AG09319 (cell line): ENCODE results near the gene PRICKLE2.

ENCODE experiments used
- DNase-seq: peaks from one replicate; pipeline ENCODE4 v3.0.0-alpha.2; 2010; ENCODE audit warnings: low read depth; ENCODE audit errors: extremely low read depth
- TF ChIP-seq, protein P1 (sequence below): IDR thresholded peaks from 2 replicates; pipeline ENCODE4 v1.5.1; 2011; ENCODE audit warnings: low read depth, mild to moderate bottlenecking, inconsistent platforms, low read length, moderate library complexity

The PRICKLE2 gene

DNA sequence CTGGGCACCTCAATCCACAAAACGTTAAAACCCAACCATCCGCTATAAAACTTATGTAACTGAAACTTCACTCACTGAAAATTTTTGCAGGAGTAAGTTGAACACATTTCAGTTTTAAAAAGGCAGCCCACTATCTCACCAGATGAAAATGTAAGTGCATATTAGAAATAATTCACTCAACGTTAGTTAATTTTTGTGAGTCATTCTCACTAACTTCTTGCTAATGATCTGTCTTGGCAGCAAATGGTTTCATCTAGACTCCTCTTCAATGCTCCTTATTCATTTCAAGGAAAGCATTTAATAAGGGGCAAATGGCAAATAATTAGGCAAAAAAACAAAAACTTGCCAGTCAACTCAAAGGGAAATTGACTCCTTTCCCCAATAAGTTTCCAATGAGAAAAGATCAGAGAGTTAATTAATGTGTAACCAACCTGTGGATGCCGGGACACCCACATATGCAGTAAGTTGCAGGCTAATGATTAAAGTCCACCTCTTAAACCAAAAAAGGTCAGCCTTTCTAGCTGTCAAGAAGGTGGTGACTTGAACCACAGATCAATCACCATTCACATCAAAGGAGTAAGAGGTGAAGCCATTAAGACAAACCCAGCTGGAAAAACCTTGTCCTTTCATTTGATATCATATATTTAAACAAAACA lies 22.9 kb upstream of the PRICKLE2 start:
- TF ChIP-seq, protein P1, sequence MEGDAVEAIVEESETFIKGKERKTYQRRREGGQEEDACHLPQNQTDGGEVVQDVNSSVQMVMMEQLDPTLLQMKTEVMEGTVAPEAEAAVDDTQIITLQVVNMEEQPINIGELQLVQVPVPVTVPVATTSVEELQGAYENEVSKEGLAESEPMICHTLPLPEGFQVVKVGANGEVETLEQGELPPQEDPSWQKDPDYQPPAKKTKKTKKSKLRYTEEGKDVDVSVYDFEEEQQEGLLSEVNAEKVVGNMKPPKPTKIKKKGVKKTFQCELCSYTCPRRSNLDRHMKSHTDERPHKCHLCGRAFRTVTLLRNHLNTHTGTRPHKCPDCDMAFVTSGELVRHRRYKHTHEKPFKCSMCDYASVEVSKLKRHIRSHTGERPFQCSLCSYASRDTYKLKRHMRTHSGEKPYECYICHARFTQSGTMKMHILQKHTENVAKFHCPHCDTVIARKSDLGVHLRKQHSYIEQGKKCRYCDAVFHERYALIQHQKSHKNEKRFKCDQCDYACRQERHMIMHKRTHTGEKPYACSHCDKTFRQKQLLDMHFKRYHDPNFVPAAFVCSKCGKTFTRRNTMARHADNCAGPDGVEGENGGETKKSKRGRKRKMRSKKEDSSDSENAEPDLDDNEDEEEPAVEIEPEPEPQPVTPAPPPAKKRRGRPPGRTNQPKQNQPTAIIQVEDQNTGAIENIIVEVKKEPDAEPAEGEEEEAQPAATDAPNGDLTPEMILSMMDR, result no peak
- no peak for DNase-seq

DNA sequence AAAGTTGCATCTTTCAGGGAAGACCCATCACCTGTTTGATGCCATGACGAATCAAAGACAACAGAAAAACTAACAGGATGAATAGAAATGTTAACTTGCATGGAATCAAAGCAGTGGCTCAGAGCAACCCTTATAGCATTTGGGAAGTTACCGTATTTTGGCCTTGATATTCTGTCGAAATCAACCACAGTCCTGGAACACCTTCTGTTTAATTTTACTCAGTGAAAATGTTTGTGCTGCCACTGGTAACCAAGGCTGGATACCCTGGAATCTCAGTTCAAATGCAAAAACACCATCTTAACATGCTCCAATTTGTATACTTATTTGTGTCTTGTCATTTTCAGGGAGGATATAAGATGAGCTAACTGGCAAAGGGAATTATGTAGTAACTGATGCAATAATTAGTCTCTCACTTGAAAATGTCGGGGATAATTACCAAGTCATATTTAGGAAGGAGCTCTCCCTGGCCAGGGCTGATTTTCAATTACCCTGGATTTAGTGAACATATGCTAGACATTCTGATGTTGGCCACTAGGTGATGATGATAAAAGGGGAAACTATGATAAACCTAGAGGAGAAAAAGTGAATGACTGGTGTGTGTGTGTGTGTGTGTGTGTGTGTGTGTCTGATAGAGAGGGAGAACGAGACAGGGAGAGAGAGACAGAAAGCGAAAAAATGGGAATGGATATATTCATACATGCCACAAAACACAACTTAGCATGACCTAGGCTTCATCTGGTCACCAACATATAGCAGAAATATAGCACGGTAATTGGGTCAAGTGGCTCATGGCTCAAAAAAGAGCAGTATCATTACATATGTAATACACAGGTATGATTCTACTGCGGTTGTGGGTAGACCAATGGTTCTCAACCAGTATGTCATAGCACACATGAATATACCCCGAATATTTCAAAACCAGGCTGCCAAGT lies 19.0 kb upstream of the PRICKLE2 start:
- TF ChIP-seq, protein P1, result peak; percentile 36
- no peak for DNase-seq

DNA sequence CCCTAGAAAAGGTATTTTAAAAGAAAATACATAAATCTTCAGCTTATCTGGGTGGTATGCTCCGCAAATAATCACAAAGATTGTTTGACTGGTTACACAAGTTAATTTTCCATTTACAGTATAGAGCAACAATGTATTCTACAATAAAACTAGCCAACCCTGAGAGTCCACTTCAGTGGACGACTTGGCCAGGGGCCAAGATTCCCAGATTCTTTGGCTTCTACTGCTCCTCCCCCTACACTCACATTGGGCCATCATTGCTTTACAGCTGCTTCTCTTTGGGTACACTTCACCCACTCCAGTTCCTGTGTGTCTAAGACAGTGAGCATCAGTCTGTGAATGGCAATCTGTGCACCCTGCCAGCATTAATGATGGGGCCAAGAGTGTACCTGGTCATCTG lies 17.2 kb upstream of the PRICKLE2 start:
- DNase-seq, result no peak
- TF ChIP-seq, protein P1, result no peak

DNA sequence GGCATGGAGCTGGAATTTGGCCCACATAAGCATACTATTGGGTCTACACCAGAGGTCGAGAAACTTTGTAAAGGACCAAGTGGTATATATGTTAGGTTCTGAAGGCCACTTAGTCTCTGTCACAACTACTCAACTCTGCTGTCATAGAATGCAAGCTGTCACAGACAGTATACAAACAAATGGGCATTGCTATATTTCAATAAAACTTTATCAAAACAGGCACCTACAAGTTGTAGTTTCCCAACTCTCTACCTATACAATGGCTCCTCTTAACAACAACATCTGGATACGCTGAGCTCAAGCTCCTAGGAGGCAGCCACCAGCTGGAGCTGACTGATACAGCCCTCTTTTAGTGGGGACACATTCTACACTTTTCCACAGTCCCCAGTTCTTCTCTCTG lies 15.7 kb upstream of the PRICKLE2 start:
- TF ChIP-seq, protein P1, result no peak
- no peak for DNase-seq

DNA sequence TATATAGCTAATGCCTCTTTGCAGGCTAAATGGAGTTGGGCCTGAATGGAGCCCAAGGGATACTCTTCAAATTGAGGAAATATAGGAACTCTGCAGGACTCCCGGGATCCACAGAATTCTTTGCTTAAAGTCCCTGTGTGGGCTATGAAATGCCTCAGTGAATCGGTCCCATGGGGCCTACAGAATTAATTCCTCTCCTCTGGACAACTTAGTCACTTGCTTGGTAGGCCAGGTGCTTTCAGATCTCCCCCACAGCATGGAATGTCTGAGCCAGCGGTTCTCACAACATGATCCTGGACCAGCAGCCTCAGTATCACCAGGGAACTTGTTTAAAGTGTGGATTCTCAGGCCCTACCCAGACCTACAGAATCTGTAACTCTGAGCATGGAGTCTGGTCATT lies 15.1 kb upstream of the PRICKLE2 start:
- TF ChIP-seq, protein P1, result no peak
- no peak for DNase-seq

DNA sequence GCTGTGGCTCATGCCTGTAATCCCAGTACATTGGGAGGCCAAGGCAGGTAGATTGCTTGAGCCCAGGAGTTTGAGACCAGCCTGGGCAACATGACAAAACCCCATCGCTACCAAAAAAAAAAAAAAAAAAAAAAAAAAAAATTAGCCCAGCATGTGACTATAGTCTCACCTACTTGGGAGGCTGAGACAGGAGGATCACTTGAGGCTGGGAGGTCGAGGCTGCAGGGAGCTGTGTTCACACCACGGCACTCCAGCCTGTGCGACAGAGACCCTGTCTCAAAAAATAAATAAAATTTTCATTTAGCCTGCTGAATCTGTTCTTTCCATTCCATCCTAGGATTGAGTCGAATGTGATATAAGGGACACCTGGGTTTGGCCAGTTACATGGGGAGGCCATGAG lies 14.6 kb upstream of the PRICKLE2 start:
- DNase-seq, result no peak
- TF ChIP-seq, protein P1, result no peak

DNA sequence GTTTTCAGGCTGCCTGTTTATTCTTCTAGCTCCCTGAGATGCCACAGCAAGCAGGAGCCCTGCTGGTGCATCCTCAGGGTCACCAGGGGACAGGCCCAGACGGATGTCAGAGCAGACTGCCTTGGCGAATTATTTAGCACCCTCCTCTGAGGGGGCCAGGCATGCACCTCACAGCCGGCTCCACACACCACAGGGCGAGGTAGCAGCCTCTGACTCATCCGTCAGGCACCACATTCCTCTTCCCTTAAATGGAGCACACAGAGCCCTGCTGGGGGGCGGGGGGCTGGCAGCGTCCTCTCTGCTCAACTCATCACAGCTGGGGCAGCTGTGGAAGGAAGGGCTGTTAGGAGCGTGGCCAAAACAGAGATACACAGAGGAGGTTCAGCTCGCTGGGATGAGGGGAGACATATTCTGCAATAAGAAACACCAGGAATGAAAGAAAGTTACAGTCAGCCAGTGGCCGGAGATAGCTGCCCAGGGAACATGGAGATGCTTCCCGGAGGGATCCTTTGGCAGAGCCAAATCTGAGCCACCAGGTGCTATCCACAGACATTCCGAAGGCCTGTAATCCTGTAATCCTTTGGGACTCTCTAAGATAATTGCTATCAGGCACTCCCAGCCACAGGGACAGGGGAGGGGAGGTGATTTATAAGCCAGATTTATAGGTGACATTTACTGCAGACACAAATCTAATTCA lies 13.9 kb upstream of the PRICKLE2 start:
- DNase-seq, result peak; percentile 84

More for the DNA sequence above, 13.9 kb upstream of the PRICKLE2 start:
- TF ChIP-seq, protein P1, result no peak
